VCaP (cell line): ENCODE data around the gene QKI.
A peak's percentile ranks its signal among the peaks of the same experiment; 100 is the strongest.
"Not testable (repeated sequence)": the region's sequence is repeated elsewhere in the genome, so short reads cannot be mapped to it uniquely, and the experiment has no call there.

Source experiments
- H3K27ac ChIP-seq: fragments of 450-650 bp; 2 replicates; pipeline ENCODE4 v1.5.1; 2017
- TF ChIP-seq, protein P1 (sequence below): fragments of 450-650 bp; conservative IDR thresholded peaks from 2 replicates; pipeline ENCODE4 v1.5.1; 2017; ENCODE audit warnings: mild to moderate bottlenecking, moderate library complexity

QKI gene

DNA sequence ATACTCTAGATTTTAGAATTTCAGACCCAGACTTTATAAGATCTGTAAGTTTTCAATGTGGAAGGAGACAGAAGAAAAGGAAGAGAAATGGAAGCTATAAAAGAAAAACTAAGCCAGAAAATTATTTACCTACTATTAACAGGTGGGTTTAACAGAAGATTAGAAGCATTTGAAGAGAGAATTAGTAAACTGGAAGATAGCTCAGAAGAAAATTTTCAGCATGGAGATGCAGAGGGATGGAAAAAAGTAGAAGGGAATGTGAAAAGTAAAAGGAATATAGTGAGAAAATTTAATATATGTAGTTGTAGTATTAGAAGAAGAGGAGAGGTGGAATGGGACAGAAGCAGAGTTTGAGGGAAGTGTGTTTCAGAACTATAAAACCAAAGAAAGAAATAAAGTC lies 56.1 kb downstream of the QKI start:
- TF ChIP-seq, protein P1, sequence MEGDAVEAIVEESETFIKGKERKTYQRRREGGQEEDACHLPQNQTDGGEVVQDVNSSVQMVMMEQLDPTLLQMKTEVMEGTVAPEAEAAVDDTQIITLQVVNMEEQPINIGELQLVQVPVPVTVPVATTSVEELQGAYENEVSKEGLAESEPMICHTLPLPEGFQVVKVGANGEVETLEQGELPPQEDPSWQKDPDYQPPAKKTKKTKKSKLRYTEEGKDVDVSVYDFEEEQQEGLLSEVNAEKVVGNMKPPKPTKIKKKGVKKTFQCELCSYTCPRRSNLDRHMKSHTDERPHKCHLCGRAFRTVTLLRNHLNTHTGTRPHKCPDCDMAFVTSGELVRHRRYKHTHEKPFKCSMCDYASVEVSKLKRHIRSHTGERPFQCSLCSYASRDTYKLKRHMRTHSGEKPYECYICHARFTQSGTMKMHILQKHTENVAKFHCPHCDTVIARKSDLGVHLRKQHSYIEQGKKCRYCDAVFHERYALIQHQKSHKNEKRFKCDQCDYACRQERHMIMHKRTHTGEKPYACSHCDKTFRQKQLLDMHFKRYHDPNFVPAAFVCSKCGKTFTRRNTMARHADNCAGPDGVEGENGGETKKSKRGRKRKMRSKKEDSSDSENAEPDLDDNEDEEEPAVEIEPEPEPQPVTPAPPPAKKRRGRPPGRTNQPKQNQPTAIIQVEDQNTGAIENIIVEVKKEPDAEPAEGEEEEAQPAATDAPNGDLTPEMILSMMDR: no peak
- H3K27ac ChIP-seq: no peak overlapping the region

DNA sequence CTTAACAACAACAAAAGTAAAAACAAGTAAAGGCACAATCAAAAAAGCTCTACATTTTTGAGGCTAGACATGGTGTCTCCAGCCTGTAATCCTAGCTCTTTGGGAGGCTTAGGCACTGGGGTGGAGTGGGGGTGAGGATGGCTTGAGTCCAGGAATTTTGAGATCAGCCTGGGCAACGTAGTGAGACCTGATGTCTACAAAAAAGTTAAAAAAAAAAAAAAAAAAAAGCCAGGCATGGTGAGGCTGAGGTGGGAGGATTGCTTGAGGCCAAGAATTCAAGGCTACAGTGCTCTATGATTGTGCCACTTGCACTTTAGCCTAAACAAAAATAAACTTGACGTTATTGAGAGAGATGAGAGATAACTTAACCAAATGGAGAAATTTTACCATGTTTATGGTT lies 60.1 kb downstream of the QKI start:
- TF ChIP-seq, protein P1: no peak
- no peak overlapping the region for H3K27ac ChIP-seq

GRCh38 chr6:163476946-163477345 lies 62.4 kb downstream of the QKI start:
- not testable (repeated sequence) for H3K27ac ChIP-seq

GRCh38 chr6:163483107-163483506 lies 68.6 kb downstream of the QKI start:
- TF ChIP-seq, protein P1: no peak
- H3K27ac ChIP-seq: no peak overlapping the region

DNA sequence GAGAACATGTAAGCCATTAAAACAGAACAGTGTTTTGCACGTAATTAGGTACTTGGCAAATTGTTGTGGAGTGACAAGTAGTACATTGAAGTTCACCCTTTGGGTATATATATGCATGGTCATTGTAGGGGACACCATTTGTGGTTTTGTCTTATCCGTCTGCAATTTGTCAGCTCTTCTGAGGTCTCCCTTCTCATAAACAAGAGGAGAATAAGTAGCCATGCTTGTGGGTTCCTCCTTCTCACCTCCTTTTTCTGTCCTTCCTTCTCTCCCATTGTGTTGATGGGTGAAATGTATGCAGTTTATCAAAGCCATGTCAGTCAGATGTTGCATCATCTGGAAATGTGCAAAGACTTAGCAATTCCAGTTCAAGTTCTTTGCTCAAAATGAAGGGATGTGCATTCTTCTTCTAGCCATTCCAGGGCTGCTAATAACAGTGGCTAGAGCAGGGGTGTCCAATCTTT lies 70.9 kb downstream of the QKI start:
- TF ChIP-seq, protein P1: no peak
- H3K27ac ChIP-seq: no peak overlapping the region

- no peak overlapping the region for H3K27ac ChIP-seq
- TF ChIP-seq, protein P1: no peak
These were observed 72.3 kb downstream of the QKI start for GRCh38 chr6:163486821-163487220.

GRCh38 chr6:163487606-163488005 lies 73.1 kb downstream of the QKI start:
- no peak overlapping the region for H3K27ac ChIP-seq
- TF ChIP-seq, protein P1: no peak

- H3K27ac ChIP-seq: peak overlapping the region; percentile 81
- TF ChIP-seq, protein P1: no peak
These were observed 75.1 kb downstream of the QKI start for GRCh38 chr6:163489584-163489983.
